NCI-H82 treated with DMSO at 0.1 percent for 48 hours (cell line): Measurements from ENCODE around the gene ZFYVE16.
A peak's percentile ranks its signal among the peaks of the same experiment; 100 is the strongest.
"Not testable (repeated sequence)": the region's sequence is repeated elsewhere in the genome, so short reads cannot be mapped to it uniquely, and the experiment has no call there.

Experiments
- DNase-seq: peaks from one replicate; lab custom pipeline; 2025; ENCODE audit not compliant: unreplicated experiment; lab: John Stamatoyannopoulos, UW

The ZFYVE16 gene

GRCh38 chr5:80487444-80487828 lies 79.6 kb downstream of the ZFYVE16 start:
- no peak for DNase-seq

GRCh38 chr5:80487829-80488721 lies 80.2 kb downstream of the ZFYVE16 start, which contains the start of gene FAM151B:
Gene FAM151B, plus strand, starts transcription at chr5:80488100. Its CDS starts 24 bp downstream, at chr5:80488124.
- DNase-seq = peak; percentile 39

GRCh38 chr5:80491296-80491695 lies 83.4 kb downstream of the ZFYVE16 start:
- DNase-seq = no peak

- no peak for DNase-seq
These were observed 84.9 kb downstream of the ZFYVE16 start for GRCh38 chr5:80492741-80493140.

- not testable (repeated sequence) for DNase-seq
These were observed 85.6 kb downstream of the ZFYVE16 start for GRCh38 chr5:80493443-80493842.

GRCh38 chr5:80495891-80496290 lies 88.0 kb downstream of the ZFYVE16 start:
- DNase-seq = no peak

GRCh38 chr5:80502800-80503199 lies 94.9 kb downstream of the ZFYVE16 start:
- DNase-seq = no peak

GRCh38 chr5:80503641-80504040 lies 95.8 kb downstream of the ZFYVE16 start:
- no peak for DNase-seq

- DNase-seq = no peak
These were observed 97.0 kb downstream of the ZFYVE16 start for GRCh38 chr5:80504833-80505232.

- no peak for DNase-seq
These were observed 99.8 kb downstream of the ZFYVE16 start for GRCh38 chr5:80507663-80508062.

- no peak for DNase-seq
These were observed 101.0 kb downstream of the ZFYVE16 start for GRCh38 chr5:80508844-80509243.

GRCh38 chr5:80509362-80509761 lies 101.5 kb downstream of the ZFYVE16 start:
- no peak for DNase-seq

- DNase-seq = no peak
These were observed 109.0 kb downstream of the ZFYVE16 start for GRCh38 chr5:80516826-80517225.
